ENCODE results near the gene MACROD2.

MACROD2 gene

GRCh38 chr20:14344746-14345145, 349.4 kb downstream of the MACROD2 start:
- DNase-seq (ENCODE audit: low read depth), result no peak
- no peak for TF ChIP-seq CTCF (IDR thresholded peaks at IDR 0.05; ENCODE audit: insufficient read depth, low read depth, low read length, missing control alignments)
- H3K4me3 ChIP-seq (ENCODE audit: low read depth, low read length), result no peak overlapping the region

GRCh38 chr20:14355791-14356190, 360.5 kb downstream of the MACROD2 start:
- no peak for DNase-seq (ENCODE audit: low read depth)
- no peak for TF ChIP-seq CTCF (IDR thresholded peaks at IDR 0.05; ENCODE audit: insufficient read depth, low read depth, low read length, missing control alignments)
- no peak overlapping the region for H3K4me3 ChIP-seq (ENCODE audit: low read depth, low read length)

GRCh38 chr20:14360416-14360815, 365.1 kb downstream of the MACROD2 start:
- no peak overlapping the region for H3K4me3 ChIP-seq (ENCODE audit: low read depth, low read length)
- TF ChIP-seq CTCF (IDR thresholded peaks at IDR 0.05; ENCODE audit: insufficient read depth, low read depth, low read length, missing control alignments), result no peak
- no peak for DNase-seq (ENCODE audit: low read depth)

GRCh38 chr20:14361509-14362345, 366.4 kb downstream of the MACROD2 start:
- DNase-seq (ENCODE audit: low read depth), result no peak
- no peak for TF ChIP-seq CTCF (IDR thresholded peaks at IDR 0.05; ENCODE audit: insufficient read depth, low read depth, low read length, missing control alignments)
- no peak overlapping the region for H3K4me3 ChIP-seq (ENCODE audit: low read depth, low read length)

- DNase-seq (ENCODE audit: low read depth), result no peak
- no peak for TF ChIP-seq CTCF (IDR thresholded peaks at IDR 0.05; ENCODE audit: insufficient read depth, low read depth, low read length, missing control alignments)
- H3K4me3 ChIP-seq (ENCODE audit: low read depth, low read length), result no peak overlapping the region
These were observed 378.9 kb downstream of the MACROD2 start for GRCh38 chr20:14374196-14374595.

GRCh38 chr20:14375416-14375985, 380.2 kb downstream of the MACROD2 start:
- TF ChIP-seq CTCF (IDR thresholded peaks at IDR 0.05; ENCODE audit: insufficient read depth, low read depth, low read length, missing control alignments), result no peak
- H3K4me3 ChIP-seq (ENCODE audit: low read depth, low read length), result no peak overlapping the region
- no peak for DNase-seq (ENCODE audit: low read depth)
